K562 (cell line): ENCODE results near the gene PDE4DIP.
"Not testable (repeated sequence)": the region's sequence is repeated elsewhere in the genome, so short reads cannot be mapped to it uniquely, and the experiment has no call there.

Experiments used
- BMI1 ChIP-seq: fragments of 150-350 bp; IDR thresholded peaks from 2 replicates; pipeline ENCODE4 v1.6.1; 2014; ENCODE audit warnings: low read length
- BRD4 ChIP-seq: fragments of 200-600 bp; sonication (generic); IDR thresholded peaks from 2 replicates; pipeline ENCODE4 v1.6.1; 2017; ENCODE audit warnings: inconsistent platforms
- CREM ChIP-seq: IDR thresholded peaks from 2 replicates; pipeline ENCODE4 v1.6.1; 2014; ENCODE audit warnings: antibody characterized with exemption, low read depth
- EP300 ChIP-seq: IDR thresholded peaks from 2 replicates; pipeline ENCODE4 v1.6.1; 2012; ENCODE audit warnings: low read length, improper control_type of control experiment
- ETS1 ChIP-seq: conservative IDR thresholded peaks from 2 replicates; pipeline ENCODE4 v1.6.1; 2011; ENCODE audit warnings: low read depth, mild to moderate bottlenecking, low read length; ENCODE audit not compliant: control insufficient read depth
- EZH2 ChIP-seq: IDR thresholded peaks from 2 replicates; pipeline ENCODE4 v1.6.1; 2012; ENCODE audit warnings: low read depth, mild to moderate bottlenecking, inconsistent platforms, low read length, borderline replicate concordance
- HDAC1 ChIP-seq, 2 experiments: fragments of 450-650 bp; IDR thresholded peaks; 2 replicates each; pipeline ENCODE4 v1.6.1; 2016 to 2017; ENCODE audit warnings: inconsistent platforms in 1 of 2, mild to moderate bottlenecking in 1 of 2, moderate library complexity in 1 of 2
- IRF1 ChIP-seq: sonication (generic); formaldehyde crosslinking; IDR thresholded peaks from 2 replicates; pipeline ENCODE4 v1.8.0; 2022; ENCODE audit warnings: missing genetic modification reagents, mild to moderate bottlenecking, borderline replicate concordance
- KDM5B ChIP-seq: fragments of 200-600 bp; sonication (generic); IDR thresholded peaks from 2 replicates; pipeline ENCODE4 v1.6.1; 2012; ENCODE audit warnings: low read depth, mild to moderate bottlenecking, moderate library complexity, low read length, control low read depth, inconsistent platforms; ENCODE audit not compliant: insufficient replicate concordance
- STAT5A ChIP-seq: IDR thresholded peaks from 2 replicates; pipeline ENCODE4 v1.6.1; 2012; ENCODE audit warnings: low read length, inconsistent platforms, borderline replicate concordance
- TAF7 ChIP-seq: fragments of 450-650 bp; IDR thresholded peaks from 2 replicates; pipeline ENCODE4 v1.6.1; 2016; ENCODE audit warnings: missing genetic modification characterization, missing compliant biosample characterization
- TF ChIP-seq, protein P1 (sequence below): IDR thresholded peaks from 2 replicates; pipeline ENCODE4 v1.6.1; 2012; ENCODE audit warnings: low read depth, low read length, improper control_type of control experiment, borderline replicate concordance
- TF ChIP-seq, protein P2 (sequence below): fragments of 250-450 bp; sonication (Bioruptor Pico); IDR thresholded peaks from 2 replicates; pipeline ENCODE4 v1.5.0; 2021; ENCODE audit warnings: mild to moderate bottlenecking, borderline replicate concordance
- TF ChIP-seq, protein P3 (sequence below), 3 experiments: fragments of 200-800 bp in 1 of 3; sonication (Bioruptor generic) in 1 of 3; sonication (generic) in 1 of 3; formaldehyde crosslinking in 1 of 3; IDR thresholded peaks; 2 replicates each; pipeline versions ENCODE4 v1.6.1 to v1.8.0; 2016 to 2022; ENCODE audit warnings: mild to moderate bottlenecking in 2 of 3, missing compliant biosample characterization in 2 of 3, missing genetic modification characterization in 2 of 3, missing genetic modification reagents in 1 of 3

DNA sequence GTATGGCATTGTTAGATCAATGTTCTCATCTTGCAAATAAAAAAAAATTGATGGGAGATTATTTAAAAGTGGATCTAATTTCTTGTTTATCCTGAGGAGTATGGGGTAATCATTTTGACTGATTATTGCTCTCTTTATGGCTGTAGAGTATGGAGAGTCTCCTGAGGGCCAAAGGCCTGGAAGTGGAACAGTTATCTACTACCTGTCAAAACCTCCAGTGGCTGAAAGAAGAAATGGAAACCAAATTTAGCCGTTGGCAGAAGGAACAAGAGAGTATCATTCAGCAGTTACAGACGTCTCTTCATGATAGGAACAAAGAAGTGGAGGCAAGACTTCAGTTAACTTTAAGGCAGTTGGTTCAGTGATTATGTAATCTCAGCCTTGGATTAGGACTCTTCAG is 123.4 kb downstream of the PDE4DIP start:
- not testable (repeated sequence) for TF ChIP-seq ETS1; BMI1; BRD4; HDAC1 (IDR thresholded peaks at IDR 0.05); IRF1 (CRISPR knock-in tag); KDM5B; EP300; STAT5A; CREM; EZH2; TAF7 (tag)
- TF ChIP-seq, protein P1, sequence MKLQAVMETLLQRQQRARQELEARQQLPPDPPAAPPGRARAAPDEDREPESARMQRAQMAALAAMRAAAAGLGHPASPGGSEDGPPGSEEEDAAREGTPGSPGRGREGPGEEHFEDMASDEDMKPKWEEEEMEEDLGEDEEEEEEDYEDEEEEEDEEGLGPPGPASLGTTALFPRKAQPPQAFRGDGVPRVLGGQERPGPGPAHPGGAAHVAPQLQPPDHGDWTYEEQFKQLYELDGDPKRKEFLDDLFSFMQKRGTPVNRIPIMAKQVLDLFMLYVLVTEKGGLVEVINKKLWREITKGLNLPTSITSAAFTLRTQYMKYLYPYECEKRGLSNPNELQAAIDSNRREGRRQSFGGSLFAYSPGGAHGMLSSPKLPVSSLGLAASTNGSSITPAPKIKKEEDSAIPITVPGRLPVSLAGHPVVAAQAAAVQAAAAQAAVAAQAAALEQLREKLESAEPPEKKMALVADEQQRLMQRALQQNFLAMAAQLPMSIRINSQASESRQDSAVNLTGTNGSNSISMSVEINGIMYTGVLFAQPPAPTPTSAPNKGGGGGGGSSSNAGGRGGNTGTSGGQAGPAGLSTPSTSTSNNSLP = not testable (repeated sequence)
- TF ChIP-seq, protein P2, sequence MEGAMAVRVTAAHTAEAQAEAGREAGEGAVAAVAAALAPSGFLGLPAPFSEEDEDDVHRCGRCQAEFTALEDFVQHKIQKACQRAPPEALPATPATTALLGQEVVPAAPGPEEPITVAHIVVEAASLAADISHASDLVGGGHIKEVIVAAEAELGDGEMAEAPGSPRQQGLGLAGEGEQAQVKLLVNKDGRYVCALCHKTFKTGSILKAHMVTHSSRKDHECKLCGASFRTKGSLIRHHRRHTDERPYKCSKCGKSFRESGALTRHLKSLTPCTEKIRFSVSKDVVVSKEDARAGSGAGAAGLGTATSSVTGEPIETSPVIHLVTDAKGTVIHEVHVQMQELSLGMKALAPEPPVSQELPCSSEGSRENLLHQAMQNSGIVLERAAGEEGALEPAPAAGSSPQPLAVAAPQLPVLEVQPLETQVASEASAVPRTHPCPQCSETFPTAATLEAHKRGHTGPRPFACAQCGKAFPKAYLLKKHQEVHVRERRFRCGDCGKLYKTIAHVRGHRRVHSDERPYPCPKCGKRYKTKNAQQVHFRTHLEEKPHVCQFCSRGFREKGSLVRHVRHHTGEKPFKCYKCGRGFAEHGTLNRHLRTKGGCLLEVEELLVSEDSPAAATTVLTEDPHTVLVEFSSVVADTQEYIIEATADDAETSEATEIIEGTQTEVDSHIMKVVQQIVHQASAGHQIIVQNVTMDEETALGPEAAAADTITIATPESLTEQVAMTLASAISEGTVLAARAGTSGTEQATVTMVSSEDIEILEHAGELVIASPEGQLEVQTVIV (CRISPR knock-in tag) = not testable (repeated sequence)
- TF ChIP-seq, protein P3, sequence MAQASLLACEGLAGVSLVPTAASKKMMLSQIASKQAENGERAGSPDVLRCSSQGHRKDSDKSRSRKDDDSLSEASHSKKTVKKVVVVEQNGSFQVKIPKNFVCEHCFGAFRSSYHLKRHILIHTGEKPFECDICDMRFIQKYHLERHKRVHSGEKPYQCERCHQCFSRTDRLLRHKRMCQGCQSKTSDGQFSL (CRISPR knock-in tag; IDR thresholded peaks at IDR 0.05) = not testable (repeated sequence)
- TF ChIP-seq, protein P3 (tag; IDR thresholded peaks at IDR 0.05) = not testable (repeated sequence)
